CD4-positive, alpha-beta T cell treated with Interleukin-4 for 1 hour (primary cell): ENCODE data around the gene SQSTM1.

ENCODE experiments used
- DNase-seq, 2 donors: peaks; one replicate each; pipeline ENCODE4 v3.0.0-alpha.2; 2020 to 2022

The SQSTM1 gene

GRCh38 chr5:179875741-179876609, 55.3 kb downstream of the SQSTM1 start:
- no peak for DNase-seq

GRCh38 chr5:179876610-179876952, 55.9 kb downstream of the SQSTM1 start:
- no peak for DNase-seq

GRCh38 chr5:179878222-179879002, 57.7 kb downstream of the SQSTM1 start:
- no peak for DNase-seq

- DNase-seq = no peak
Observed at GRCh38 chr5:179879003-179879689, 58.4 kb downstream of the SQSTM1 start.

- DNase-seq = no peak
Observed at GRCh38 chr5:179879690-179880010, 58.9 kb downstream of the SQSTM1 start.

GRCh38 chr5:179880066-179880650, 59.5 kb downstream of the SQSTM1 start:
- no peak for DNase-seq

- no peak for DNase-seq
Observed at GRCh38 chr5:179880848-179881590, 60.3 kb downstream of the SQSTM1 start.

GRCh38 chr5:179882338-179882737, 61.6 kb downstream of the SQSTM1 start:
- DNase-seq = no peak

GRCh38 chr5:179883163-179883562, 62.5 kb downstream of the SQSTM1 start:
- no peak for DNase-seq

GRCh38 chr5:179885491-179886090, 64.9 kb downstream of the SQSTM1 start:
- no peak for DNase-seq

GRCh38 chr5:179886190-179886911, 65.6 kb downstream of the SQSTM1 start:
- DNase-seq = no peak

- DNase-seq = no peak
Observed at GRCh38 chr5:179887095-179887494, 66.4 kb downstream of the SQSTM1 start.
